DOHH2 (cell line): ENCODE data around the gene RIC8A.

Experiments
- H3F3A ChIP-seq: fragments of 200-600 bp; sonication (generic), shearing (Covaris generic); 2 replicates; pipeline ENCODE4 v1.6.0; 2016; ENCODE audit warnings: antibody characterized with exemption, mild to moderate bottlenecking; ENCODE audit not compliant: control insufficient read depth, insufficient read depth
- H3K27ac ChIP-seq: fragments of 200-600 bp; sonication (generic); 2 replicates; pipeline ENCODE4 v1.5.1; 2014; ENCODE audit warnings: low read depth, mild to moderate bottlenecking, low read length, moderate library complexity
- H3K27me3 ChIP-seq: fragments of 200-600 bp; sonication (generic); 2 replicates; pipeline ENCODE4 v1.6.1; 2014; ENCODE audit warnings: mild to moderate bottlenecking, low read length, mixed read lengths; ENCODE audit not compliant: control insufficient read depth
- H3K36me3 ChIP-seq: fragments of 200-600 bp; sonication (generic); 2 replicates; pipeline ENCODE4 v1.6.1; 2014; ENCODE audit warnings: mild to moderate bottlenecking, low read length, moderate library complexity, mixed read lengths; ENCODE audit not compliant: control insufficient read depth
- H3K4me1 ChIP-seq: fragments of 200-600 bp; sonication (generic); 2 replicates; pipeline ENCODE4 v1.6.1; 2014; ENCODE audit warnings: mild to moderate bottlenecking, low read length, mixed read lengths; ENCODE audit not compliant: control insufficient read depth
- H3K4me2 ChIP-seq: fragments of 200-600 bp; sonication (generic); 2 replicates; pipeline ENCODE4 v1.6.0; 2014; ENCODE audit warnings: mild to moderate bottlenecking, low read length, moderate library complexity
- H3K4me3 ChIP-seq: fragments of 200-600 bp; sonication (generic); 2 replicates; pipeline ENCODE4 v1.5.1; 2014; ENCODE audit warnings: mild to moderate bottlenecking, low read length, mixed read lengths
- H3K79me2 ChIP-seq: fragments of 200-600 bp; sonication (generic); 2 replicates; pipeline ENCODE4 v1.6.1; 2014; ENCODE audit warnings: mild to moderate bottlenecking, low read length, mixed read lengths; ENCODE audit not compliant: control insufficient read depth
- H3K9me2 ChIP-seq: fragments of 200-600 bp; sonication (generic); replicated peaks from 2 replicates; pipeline ENCODE4 v1.6.1; 2014; ENCODE audit warnings: mild to moderate bottlenecking, low read length, mixed read lengths; ENCODE audit not compliant: control insufficient read depth
- H3K9me3 ChIP-seq: fragments of 200-600 bp; sonication (generic); 2 replicates; pipeline ENCODE4 v1.6.1; 2014; ENCODE audit warnings: antibody characterized with exemption, low read length, mixed read lengths; ENCODE audit not compliant: control insufficient read depth, insufficient read depth
- H4K20me1 ChIP-seq: fragments of 200-600 bp; sonication (generic); 2 replicates; pipeline ENCODE4 v1.6.0; 2014; ENCODE audit warnings: low read depth, mild to moderate bottlenecking, antibody characterized with exemption, low read length, moderate library complexity; ENCODE audit not compliant: control insufficient read depth, insufficient read depth
- CTCF ChIP-seq: fragments of 200-600 bp; sonication (generic); IDR thresholded peaks from one replicate; pipeline ENCODE4 v1.5.1; 2014; ENCODE audit warnings: antibody characterized with exemption, mild to moderate bottlenecking, low read depth, low read length; ENCODE audit not compliant: poor library complexity, severe bottlenecking
- EZH2phosphoT487 ChIP-seq: fragments of 200-600 bp; sonication (generic); IDR thresholded peaks from 2 replicates; pipeline ENCODE4 v1.6.1; 2017; ENCODE audit warnings: borderline replicate concordance, mild to moderate bottlenecking, antibody characterized with exemption, low read length, moderate library complexity, mixed read lengths

The RIC8A gene

GRCh38 chr11:210122-210802, 2.8 kb downstream of the RIC8A start:
- H3K79me2 ChIP-seq = peaks cover 56% of the 10 kb centered on the region
- peak overlapping the region; percentile 100; the same call in 1 of the 2 replicates for H3K4me3 ChIP-seq
- H3K27ac ChIP-seq = no peak overlapping the region
- H3K9me2 ChIP-seq = no peaks in the 10 kb centered on the region
- peaks cover 26% of the 10 kb centered on the region for H3K4me1 ChIP-seq
- peaks cover 20% of the 10 kb centered on the region for H4K20me1 ChIP-seq
- peaks cover 89% of the 10 kb centered on the region for H3K36me3 ChIP-seq
- H3K9me3 ChIP-seq = no peaks in the 10 kb centered on the region
- H3K27me3 ChIP-seq = no peaks in the 10 kb centered on the region
- peak overlapping the region; percentile 98 for H3K4me2 ChIP-seq
- peaks cover 10% of the 10 kb centered on the region for H3F3A ChIP-seq
- TF ChIP-seq EZH2phosphoT487 (no peak), CTCF (no peak)

GRCh38 chr11:210803-211180, 3.3 kb downstream of the RIC8A start:
- Histone ChIP-seq H4K20me1 (peaks cover 15% of the 10 kb centered on the region), H3K9me2 (no peaks in the 10 kb centered on the region), H3K9me3 (no peaks in the 10 kb centered on the region), H3K79me2 (peaks cover 51% of the 10 kb centered on the region), H3K27ac (no peak overlapping the region), H3K27me3 (no peaks in the 10 kb centered on the region), H3F3A (peaks cover 10% of the 10 kb centered on the region), H3K4me3 (no peak overlapping the region), H3K36me3 (peaks cover 89% of the 10 kb centered on the region), H3K4me1 (peaks cover 22% of the 10 kb centered on the region), H3K4me2 (peak overlapping the region; percentile 98; the same call in 1 of the 2 replicates)
- TF ChIP-seq CTCF (no peak), EZH2phosphoT487 (no peak)

- Histone ChIP-seq H3F3A (peaks cover 10% of the 10 kb centered on the region), H3K9me3 (no peaks in the 10 kb centered on the region), H4K20me1 (peaks cover 11% of the 10 kb centered on the region), H3K4me1 (peaks cover 17% of the 10 kb centered on the region), H3K27me3 (no peaks in the 10 kb centered on the region), H3K9me2 (no peaks in the 10 kb centered on the region), H3K27ac (no peak overlapping the region), H3K4me2 (no peak overlapping the region), H3K79me2 (peaks cover 46% of the 10 kb centered on the region), H3K4me3 (no peak overlapping the region), H3K36me3 (peaks cover 89% of the 10 kb centered on the region)
- TF ChIP-seq CTCF (no peak), EZH2phosphoT487 (no peak)
Observed at GRCh38 chr11:211295-211694, 3.8 kb downstream of the RIC8A start.
